BLaER1 treated with 17β-estradiol and CSF1 and Interleukin-3, amounts not matched to agents 10 nM and 100 nM (cell line): Measurements from ENCODE around the gene KCTD16.
A peak's percentile ranks its signal among the peaks of the same experiment; 100 is the strongest.

Source experiments
- H3K27ac ChIP-seq, 11 experiments: shearing (Covaris generic); formaldehyde crosslinking; 2 replicates each; pipeline ENCODE4 v1.8.1; 2022
- H3K27me3 ChIP-seq, 11 experiments: shearing (Covaris generic); formaldehyde crosslinking; 2 replicates each; pipeline ENCODE4 v1.8.1; 2022
- H3K36me3 ChIP-seq, 11 experiments: shearing (Covaris generic); formaldehyde crosslinking; 2 replicates each; pipeline ENCODE4 v1.8.1; 2022
- H3K4me1 ChIP-seq, 10 experiments: shearing (Covaris generic); formaldehyde crosslinking; 2 replicates each; pipeline ENCODE4 v1.8.1; 2022
- H3K4me2 ChIP-seq, 11 experiments: shearing (Covaris generic); formaldehyde crosslinking; 2 replicates each; pipeline ENCODE4 v1.8.1; 2022
- H3K4me3 ChIP-seq, 10 experiments: shearing (Covaris generic); formaldehyde crosslinking; 2 replicates each; pipeline ENCODE4 v1.8.1; 2022
- H3K9ac ChIP-seq, 11 experiments: shearing (Covaris generic); formaldehyde crosslinking; 2 replicates each; pipeline ENCODE4 v1.8.1; 2022
- H3K9me3 ChIP-seq, 11 experiments: shearing (Covaris generic); formaldehyde crosslinking; replicated peaks in 1 of 11; 2 replicates each; pipeline ENCODE4 v1.8.1; 2022
- H4K20me1 ChIP-seq, 11 experiments: shearing (Covaris generic); formaldehyde crosslinking; 2 replicates each; pipeline ENCODE4 v1.8.1; 2022
- Cebpa-rat ChIP-seq, 11 experiments: shearing (Covaris generic); IDR thresholded peaks; 2 replicates each; pipeline ENCODE4 v1.8.1; 2022

The KCTD16 gene

GRCh38 chr5:144404672-144405071 lies 234.0 kb downstream of the KCTD16 start:
- Histone ChIP-seq H3K27ac (no peak overlapping the region), H4K20me1 (no peaks in the 10 kb centered on the region), H3K36me3 (no peaks in the 10 kb centered on the region), H3K27me3 (no peaks in the 10 kb centered on the region), H3K9ac (no peak overlapping the region), H3K4me2 (no peak overlapping the region), H3K4me1 (no peaks in the 10 kb centered on the region), H3K4me3 (no peak overlapping the region), H3K9me3 (no peaks in the 10 kb centered on the region)
- no peak for TF ChIP-seq Cebpa-rat (IDR thresholded peaks at IDR 0.05)

- no peak for TF ChIP-seq Cebpa-rat (IDR thresholded peaks at IDR 0.05)
- H3K36me3 ChIP-seq = no peaks in the 10 kb centered on the region
- no peak overlapping the region for H3K27ac ChIP-seq
- no peaks in the 10 kb centered on the region for H4K20me1 ChIP-seq
- no peak overlapping the region for H3K4me3 ChIP-seq
- no peaks in the 10 kb centered on the region for H3K27me3 ChIP-seq
- H3K4me1 ChIP-seq = no peaks in the 10 kb centered on the region
- H3K9ac ChIP-seq = no peak overlapping the region
- no peaks in the 10 kb centered on the region for H3K9me3 ChIP-seq
- no peak overlapping the region for H3K4me2 ChIP-seq
Observed at GRCh38 chr5:144405991-144406390, 235.3 kb downstream of the KCTD16 start.

GRCh38 chr5:144406442-144406841 lies 235.8 kb downstream of the KCTD16 start:
- Histone ChIP-seq H3K9me3 (no peaks in the 10 kb centered on the region), H3K9ac (no peak overlapping the region), H3K27ac (no peak overlapping the region), H3K27me3 (no peaks in the 10 kb centered on the region), H3K36me3 (no peaks in the 10 kb centered on the region), H3K4me3 (no peak overlapping the region), H3K4me1 (no peaks in the 10 kb centered on the region), H3K4me2 (no peak overlapping the region), H4K20me1 (no peaks in the 10 kb centered on the region)
- 0 out of 22 replicates have a peak, but pooled peaks of 1 of the 11 experiments have one; percentile 23 for TF ChIP-seq Cebpa-rat (IDR thresholded peaks at IDR 0.05)

- H4K20me1 ChIP-seq = no peaks in the 10 kb centered on the region
- H3K27ac ChIP-seq = no peak overlapping the region
- no peak overlapping the region for H3K9ac ChIP-seq
- no peak for TF ChIP-seq Cebpa-rat (IDR thresholded peaks at IDR 0.05)
- H3K36me3 ChIP-seq = no peaks in the 10 kb centered on the region
- H3K9me3 ChIP-seq = peaks cover 0 to 12% (median 8%) of the 10 kb centered on the region in 11 experiments; a peak in 15 of 22 replicates
- H3K27me3 ChIP-seq = no peaks in the 10 kb centered on the region
- H3K4me3 ChIP-seq = no peak overlapping the region
- no peaks in the 10 kb centered on the region for H3K4me1 ChIP-seq
- no peak overlapping the region for H3K4me2 ChIP-seq
Observed at GRCh38 chr5:144414202-144415029, 243.7 kb downstream of the KCTD16 start.

- no peak for TF ChIP-seq Cebpa-rat (IDR thresholded peaks at IDR 0.05)
- no peaks in the 10 kb centered on the region for H4K20me1 ChIP-seq
- H3K27me3 ChIP-seq = no peaks in the 10 kb centered on the region
- H3K9ac ChIP-seq = no peak overlapping the region
- no peaks in the 10 kb centered on the region for H3K36me3 ChIP-seq
- H3K9me3 ChIP-seq = peaks cover 0 to 12% (median 8%) of the 10 kb centered on the region in 11 experiments; a peak in 15 of 22 replicates
- H3K27ac ChIP-seq = no peak overlapping the region
- no peaks in the 10 kb centered on the region for H3K4me1 ChIP-seq
- H3K4me2 ChIP-seq = no peak overlapping the region
- no peak overlapping the region for H3K4me3 ChIP-seq
Observed at GRCh38 chr5:144416196-144416595, 245.5 kb downstream of the KCTD16 start.

GRCh38 chr5:144418719-144419118 lies 248.0 kb downstream of the KCTD16 start:
- TF ChIP-seq Cebpa-rat (IDR thresholded peaks at IDR 0.05) = no peak
- Histone ChIP-seq H3K4me2 (no peak overlapping the region), H3K27me3 (no peaks in the 10 kb centered on the region), H3K4me1 (no peaks in the 10 kb centered on the region), H3K4me3 (no peak overlapping the region), H3K9ac (no peak overlapping the region), H3K9me3 (peaks cover 0 to 12% (median 8%) of the 10 kb centered on the region in 11 experiments; a peak in 15 of 22 replicates), H3K27ac (no peak overlapping the region), H4K20me1 (no peaks in the 10 kb centered on the region), H3K36me3 (no peaks in the 10 kb centered on the region)

GRCh38 chr5:144421411-144421810 lies 250.7 kb downstream of the KCTD16 start:
- TF ChIP-seq Cebpa-rat (IDR thresholded peaks at IDR 0.05) = no peak
- Histone ChIP-seq H3K27ac (no peak overlapping the region), H3K4me3 (no peak overlapping the region)

GRCh38 chr5:144422018-144422727 lies 251.5 kb downstream of the KCTD16 start:
- Histone ChIP-seq H3K9me3 (peaks cover 0 to 12% (median 8%) of the 10 kb centered on the region in 11 experiments; a peak in 14 of 22 replicates), H4K20me1 (no peaks in the 10 kb centered on the region), H3K4me2 (no peak overlapping the region), H3K36me3 (no peaks in the 10 kb centered on the region), H3K9ac (no peak overlapping the region), H3K27ac (no peak overlapping the region), H3K4me1 (no peaks in the 10 kb centered on the region), H3K27me3 (no peaks in the 10 kb centered on the region), H3K4me3 (no peak overlapping the region)
- TF ChIP-seq Cebpa-rat (IDR thresholded peaks at IDR 0.05) = no peak

More at GRCh38 chr5:144421411-144421810, 250.7 kb downstream of the KCTD16 start:
- H3K36me3 ChIP-seq = no peaks in the 10 kb centered on the region
- peaks cover 0 to 12% (median 8%) of the 10 kb centered on the region in 11 experiments; a peak in 15 of 22 replicates for H3K9me3 ChIP-seq
- H3K4me1 ChIP-seq = no peaks in the 10 kb centered on the region
- H4K20me1 ChIP-seq = no peaks in the 10 kb centered on the region
- H3K27me3 ChIP-seq = no peaks in the 10 kb centered on the region
- no peak overlapping the region for H3K9ac ChIP-seq
- no peak overlapping the region for H3K4me2 ChIP-seq

- Histone ChIP-seq H3K4me3 (no peak overlapping the region), H3K27ac (no peak overlapping the region), H3K4me1 (no peaks in the 10 kb centered on the region), H3K27me3 (0 out of 22 replicates have a peak, but pooled peaks cover 0 to 3% (median 0%) of the 10 kb centered on the region in 11 experiments), H3K36me3 (no peaks in the 10 kb centered on the region), H4K20me1 (no peaks in the 10 kb centered on the region), H3K4me2 (no peak overlapping the region), H3K9me3 (no peaks in the 10 kb centered on the region), H3K9ac (no peak overlapping the region)
- no peak for TF ChIP-seq Cebpa-rat (IDR thresholded peaks at IDR 0.05)
Observed at GRCh38 chr5:144427866-144428265, 257.2 kb downstream of the KCTD16 start.
